Stimulated activated CD8-positive, alpha-beta memory T cell treated with anti-CD3 and anti-CD28 coated beads, Interleukin-4, amount 100 ng/mL, for 1 hour (primary cell): ENCODE measurements around the gene PAXX.
A peak's percentile ranks its signal among the peaks of the same experiment; 100 is the strongest.
"Not testable (repeated sequence)": the region's sequence is repeated elsewhere in the genome, so short reads cannot be mapped to it uniquely, and the experiment has no call there.

Experiments
- DNase-seq, 2 donors: peaks; one replicate each; pipeline ENCODE4 v3.0.0-alpha.2; 2020; ENCODE audit warnings: low read depth in 2 of 2, low spot score in 1 of 2

Gene PAXX

DNA sequence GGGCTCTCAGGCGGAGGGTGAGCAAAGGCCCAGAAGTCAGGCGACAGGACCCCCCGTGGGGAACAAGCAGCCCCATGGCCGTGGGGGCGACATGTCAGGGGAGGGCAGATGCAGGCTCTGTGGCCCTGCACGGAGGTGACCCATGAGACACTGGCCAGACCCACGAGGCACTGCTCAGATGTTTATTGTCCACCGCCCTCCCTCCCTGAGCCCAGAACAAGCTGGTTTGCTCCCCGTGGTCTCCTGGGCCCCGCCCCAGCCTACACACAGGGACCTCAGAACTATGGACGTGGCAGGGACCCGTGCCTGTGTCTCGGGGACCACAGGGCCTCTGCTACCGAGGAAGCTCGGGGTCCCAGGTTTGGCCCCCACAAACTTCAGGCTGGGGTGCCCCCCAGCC lies 37.8 kb downstream of the PAXX start:
- DNase-seq: no peak

DNA sequence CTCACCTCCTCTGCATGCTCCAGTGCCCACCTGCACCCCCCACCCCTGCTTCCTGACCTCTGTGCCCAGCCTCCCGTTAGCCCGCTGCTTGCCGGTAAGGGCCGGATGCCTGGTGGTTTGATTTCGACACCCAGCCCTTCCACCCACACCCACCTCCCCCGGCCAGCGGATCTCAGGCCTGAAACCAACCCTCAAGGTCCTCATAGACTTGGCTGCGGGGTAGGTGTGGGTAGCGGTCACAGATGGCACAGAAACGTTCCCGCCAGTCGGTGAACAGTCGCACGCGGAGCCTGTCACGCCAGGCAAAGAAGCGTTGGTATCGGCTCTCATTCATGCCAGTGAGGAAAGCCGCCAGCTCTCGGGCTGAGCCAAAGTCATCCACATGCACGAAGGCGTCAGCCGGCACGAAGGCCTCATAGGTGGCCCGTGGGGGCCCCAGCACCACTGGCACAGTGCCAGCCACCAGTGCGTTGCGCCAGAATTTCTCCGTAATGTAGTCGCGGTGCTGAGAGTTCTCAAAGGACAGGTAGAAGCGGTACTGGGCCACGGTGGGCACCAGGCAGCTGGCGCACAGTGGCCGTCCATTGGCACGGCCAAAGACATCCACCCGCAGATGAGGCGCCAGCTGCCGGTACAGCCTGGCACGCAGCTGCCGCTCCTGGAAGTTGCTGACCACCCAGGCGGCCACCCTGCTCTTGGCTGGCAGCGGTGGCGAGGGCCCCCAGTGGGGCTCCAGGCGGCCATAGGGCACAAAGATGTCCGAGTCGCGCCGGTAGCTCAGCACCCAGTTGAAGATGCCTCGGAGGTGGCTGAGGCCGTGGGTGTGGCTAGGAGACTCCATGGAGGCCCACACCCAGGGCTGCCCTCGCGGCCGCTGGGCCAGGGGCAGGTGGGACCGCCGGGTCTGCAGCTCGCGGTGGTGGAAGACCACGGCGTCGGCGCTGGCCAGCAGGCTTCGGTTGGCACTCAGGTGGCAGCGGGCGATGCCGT lies 38.6 kb downstream of the PAXX start:
- DNase-seq: no peak

DNA sequence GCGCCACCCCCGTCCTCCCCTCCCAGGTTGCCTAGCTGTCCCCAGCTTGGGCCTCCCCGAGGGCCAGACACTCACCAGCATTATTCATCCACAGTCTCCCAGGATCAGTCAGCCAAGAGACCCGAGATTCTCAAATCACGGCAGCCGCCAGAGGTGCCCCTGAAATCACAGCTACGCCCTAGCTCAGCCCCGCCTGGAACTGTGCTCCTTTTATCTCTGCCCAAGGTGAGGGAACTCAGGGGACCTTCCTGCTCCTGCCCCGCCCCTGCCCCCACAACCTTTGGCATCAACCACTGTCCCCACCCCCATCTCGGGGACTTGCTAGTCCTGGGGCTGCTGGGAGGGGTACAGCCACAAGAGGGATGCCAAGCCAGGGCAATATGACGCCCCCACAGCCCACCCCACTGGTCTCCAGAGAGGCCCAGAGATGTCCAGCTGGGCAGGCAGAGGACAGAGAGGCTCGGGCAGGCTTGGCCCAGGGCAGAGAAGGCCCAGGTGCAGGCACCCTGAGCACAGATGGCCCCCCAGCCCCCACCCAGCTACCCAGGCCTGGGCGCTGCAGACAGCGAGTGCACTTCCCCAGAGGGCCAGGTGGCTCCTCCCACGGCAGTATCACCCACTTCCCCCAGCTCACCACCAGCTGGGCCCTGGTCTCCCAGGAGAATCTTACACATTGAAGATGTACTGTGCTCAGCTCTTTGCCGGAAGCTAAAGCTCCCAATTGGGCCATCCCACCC lies 39.9 kb downstream of the PAXX start, which contains the start of gene FUT7:
FUT7 (minus strand) TSS at position 185 of the 737 bp plus-strand sequence; CDS start at position 88, 97 bp downstream.
- no peak for DNase-seq

DNA sequence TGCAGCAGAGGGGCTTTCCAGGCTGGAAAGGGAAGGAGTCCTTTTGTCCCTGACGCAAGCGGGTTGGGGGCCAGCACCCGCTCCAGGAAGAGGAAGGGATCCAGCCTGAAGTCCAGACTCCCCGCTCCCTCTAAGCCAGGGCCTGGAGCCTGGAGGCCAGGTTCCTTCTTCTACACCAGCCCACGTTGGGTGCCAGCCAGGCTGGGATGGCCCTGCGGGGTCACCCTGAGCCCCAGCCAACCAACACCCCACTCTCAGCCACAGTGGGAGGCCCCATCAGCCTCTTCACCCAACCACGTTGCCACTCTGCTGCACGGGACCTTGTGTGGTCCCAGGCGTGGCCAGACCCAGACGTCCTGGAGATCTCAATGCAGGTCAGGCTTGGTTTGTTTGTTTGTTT lies 40.6 kb downstream of the PAXX start:
- DNase-seq: no peak

DNA sequence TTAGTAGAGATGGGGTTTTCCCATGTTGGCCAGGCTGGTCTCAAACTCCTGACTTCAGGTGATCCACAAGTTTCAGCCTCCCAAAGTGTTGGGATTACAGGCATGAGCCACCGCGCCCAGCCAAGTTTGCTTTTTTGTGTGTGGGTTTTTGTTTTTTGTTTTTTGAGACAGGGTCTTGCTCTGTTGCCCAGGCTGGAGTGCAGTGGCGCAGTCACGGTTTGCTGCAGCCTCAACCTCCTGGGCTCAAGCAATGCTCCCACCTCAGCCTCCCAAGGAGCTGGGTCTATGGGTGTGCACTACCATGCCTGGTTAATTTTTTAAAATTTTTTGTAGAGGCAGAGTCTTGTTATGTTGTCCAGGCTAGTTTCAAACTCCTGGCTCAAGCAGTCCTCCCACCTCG lies 41.3 kb downstream of the PAXX start:
- not testable (repeated sequence) for DNase-seq

DNA sequence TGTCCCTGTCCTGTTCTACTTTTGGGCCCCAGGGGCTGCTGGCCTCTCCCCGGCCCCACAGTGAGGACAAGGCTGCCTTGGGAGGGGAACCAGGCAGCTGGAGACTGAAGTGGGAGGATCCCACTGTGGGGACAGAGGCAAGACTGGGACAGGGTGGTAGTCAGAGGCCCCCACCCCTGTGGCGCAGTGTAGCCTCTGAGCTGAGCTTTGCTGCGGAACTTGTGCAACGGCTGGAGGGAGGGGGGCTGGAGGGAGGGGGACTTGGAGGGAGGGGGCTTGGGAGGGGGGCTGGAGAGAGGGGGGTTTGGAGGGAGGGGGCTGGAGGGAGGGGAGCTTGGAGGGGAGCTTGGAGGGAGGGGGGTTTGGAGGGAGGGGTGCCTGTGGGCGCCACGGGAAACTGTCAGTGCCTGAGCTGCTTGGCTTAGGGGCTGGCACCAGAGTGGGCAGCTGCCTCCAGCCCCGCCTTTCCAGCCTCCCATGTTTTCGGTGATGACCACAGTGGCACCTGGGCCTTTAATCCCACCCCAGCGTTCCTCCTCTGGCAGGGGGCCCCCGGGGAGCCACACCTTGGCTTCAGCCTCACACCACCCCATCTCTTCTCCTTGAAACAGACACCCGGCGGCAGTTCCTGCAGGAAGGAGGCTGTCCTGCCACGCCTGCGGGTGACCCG lies 42.0 kb downstream of the PAXX start:
- DNase-seq: no peak

DNA sequence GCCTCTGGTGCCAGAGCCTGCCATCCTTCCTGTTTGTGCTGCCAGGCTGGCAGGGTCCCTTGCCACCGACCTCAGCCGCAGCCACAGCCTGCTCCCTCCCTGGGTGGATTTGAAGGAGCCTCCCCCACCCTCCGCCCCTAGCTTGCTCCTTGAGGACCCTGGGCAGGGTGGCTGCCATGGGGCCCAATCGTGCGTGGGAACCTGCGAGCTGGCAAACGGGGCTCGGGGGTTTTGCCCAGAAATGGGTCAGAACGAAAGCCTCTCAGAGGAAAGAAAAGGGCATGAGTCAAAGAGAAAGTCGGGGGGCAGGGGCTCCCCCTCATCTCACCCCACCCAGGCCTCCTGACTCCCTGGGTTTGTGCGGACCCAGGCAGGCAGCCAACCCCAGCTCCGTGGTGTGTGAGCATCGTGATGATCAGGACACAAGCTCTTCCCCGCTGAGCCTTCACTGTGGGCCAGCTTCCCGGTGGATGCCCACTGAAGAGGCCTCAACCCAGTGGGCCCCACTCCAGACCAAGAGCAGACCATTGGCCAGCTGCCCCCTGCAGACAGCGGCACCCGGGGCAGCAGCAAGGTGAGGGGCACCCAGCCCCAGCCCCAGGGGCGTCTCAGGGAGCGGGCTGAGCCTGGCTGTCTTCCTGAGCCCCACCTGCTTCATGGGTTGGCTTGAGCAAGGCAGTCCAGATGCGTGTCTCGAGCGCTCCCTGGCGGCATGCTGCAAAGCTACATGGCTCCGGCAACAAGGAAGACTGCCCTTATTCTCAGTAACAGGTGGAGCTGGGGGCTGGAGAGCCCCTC lies 42.7 kb downstream of the PAXX start:
- DNase-seq: peak; percentile 74 to 76

DNA sequence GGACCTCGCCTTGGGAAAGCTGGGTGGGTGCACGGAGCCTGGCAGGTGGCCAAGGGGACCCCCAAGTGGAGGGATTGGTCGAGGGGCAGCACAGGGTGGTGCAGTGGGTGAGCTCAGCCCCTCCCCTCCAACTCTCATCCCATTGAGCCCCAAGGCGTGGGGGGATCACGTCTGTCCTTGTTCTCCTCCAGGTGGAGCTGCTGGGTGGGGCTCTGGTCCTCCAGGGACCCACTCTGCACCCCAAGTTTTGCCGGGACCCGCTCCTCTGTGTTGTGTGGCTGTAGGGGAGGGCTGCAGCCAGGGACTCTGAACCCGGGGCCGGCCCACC lies 43.2 kb downstream of the PAXX start:
- DNase-seq: no peak

DNA sequence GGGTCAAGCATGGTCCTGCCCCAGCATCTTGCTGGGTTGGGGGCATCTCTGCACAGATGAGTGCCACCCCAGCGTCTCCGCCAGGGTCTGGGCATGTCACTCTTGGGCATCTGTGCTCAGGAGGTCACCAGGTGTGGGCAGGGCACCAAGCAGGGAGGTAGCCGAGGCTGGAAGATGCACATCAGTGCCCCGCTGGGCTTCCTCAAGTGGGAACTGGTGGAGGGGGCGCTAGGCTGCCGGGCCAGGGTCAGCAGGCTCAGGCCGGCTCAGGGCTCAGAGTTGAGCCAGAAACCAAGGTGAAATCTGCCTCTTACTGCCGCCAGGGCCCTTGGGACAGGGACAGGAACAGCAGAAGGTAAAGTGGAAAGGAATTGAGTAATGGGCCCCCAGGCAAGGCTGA lies 43.7 kb downstream of the PAXX start:
- DNase-seq: no peak

DNA sequence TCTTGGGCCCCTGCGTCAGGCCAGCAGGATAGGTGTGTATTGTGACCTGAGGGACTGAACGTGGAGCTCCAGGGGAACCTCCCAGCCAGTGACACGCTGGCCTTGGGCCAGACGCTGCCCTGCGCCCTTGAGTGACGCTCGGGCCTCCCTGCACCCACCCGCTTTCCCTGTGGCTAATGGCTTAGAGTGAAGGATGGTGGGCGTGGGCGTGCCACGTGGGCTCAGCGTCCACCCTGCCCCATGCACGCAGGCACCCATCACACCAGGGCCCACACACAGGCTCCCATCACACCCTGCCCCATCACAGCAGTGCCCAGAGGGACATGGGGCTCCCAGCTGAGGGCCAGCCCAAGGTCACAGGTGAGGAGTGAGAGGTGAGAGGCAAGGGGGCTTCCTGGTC lies 44.8 kb downstream of the PAXX start:
- DNase-seq: no peak

DNA sequence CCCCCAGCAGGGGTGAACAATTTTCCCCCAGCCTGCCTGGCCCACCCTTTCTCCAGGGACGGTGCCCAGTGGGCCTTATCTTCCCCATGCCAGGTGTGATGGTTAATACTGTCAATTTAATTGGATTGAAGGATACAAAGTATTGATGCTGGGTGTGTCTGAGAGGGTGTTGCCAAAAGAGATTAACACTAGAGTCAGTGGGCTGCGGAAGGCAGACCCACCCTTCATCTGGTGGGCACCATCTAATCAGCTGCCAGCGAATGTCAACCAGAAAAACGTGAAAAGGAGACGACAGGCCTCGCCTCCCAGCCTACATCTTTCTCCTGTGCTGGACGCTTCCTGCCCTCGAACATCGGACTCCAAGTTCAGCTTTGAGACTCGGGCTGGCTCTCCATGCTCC lies 45.3 kb downstream of the PAXX start:
- no peak for DNase-seq

DNA sequence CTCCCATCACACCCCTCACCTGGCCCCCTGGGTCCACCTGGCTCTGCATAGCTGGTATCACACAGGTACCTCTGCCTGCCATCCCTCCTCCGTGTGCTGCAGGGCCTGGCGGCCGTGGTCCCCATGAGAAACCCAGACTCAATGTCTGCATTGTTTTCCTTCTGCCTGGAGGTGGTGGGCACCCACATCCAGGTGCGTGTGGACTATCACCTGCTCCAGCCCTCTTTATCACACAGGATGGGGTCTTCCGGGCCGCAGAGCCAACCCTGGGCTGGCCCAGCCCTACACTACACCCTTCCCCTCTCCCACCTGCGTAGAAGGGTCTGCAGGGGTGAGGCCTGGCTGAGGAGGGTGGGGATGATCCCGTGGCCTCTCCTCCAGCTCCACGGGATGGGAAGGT lies 46.7 kb downstream of the PAXX start:
- DNase-seq: no peak

DNA sequence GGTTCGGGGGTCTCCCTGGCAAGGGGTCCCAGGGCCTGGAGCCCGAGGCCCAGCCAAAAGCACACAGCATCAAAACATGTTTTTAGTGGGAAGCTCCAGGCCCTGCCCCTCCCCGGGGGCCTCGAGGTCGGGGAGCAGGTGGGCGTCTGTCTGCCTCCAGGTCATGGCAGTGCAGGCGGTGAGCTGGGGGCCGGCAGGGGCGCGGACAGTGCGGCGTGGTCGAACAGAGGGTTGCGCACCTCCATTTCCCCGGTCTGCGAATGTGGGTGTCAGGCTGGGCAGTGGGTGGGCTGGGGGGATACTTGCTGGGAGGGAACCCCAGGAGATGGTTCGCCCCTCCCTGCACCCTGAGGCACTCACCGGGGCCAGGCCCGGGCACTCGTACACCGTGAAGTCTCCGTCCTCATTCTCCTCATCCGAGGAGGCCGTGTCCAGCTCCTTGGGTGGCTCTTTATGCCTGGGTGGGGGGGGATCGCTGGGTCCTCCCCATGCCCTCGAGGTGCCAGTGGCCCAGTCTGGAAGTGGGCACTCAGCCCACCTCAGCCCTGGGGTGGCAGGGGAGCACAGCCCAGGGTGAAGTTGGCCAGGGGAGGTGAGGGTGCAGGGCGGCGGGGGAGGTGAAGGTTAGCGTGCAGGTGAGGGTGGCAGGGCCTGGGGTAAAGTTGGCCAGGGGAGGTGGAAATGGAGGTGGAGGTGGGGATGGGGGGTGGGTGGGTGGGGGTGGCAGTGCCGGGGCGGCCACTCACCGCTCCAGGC lies 47.6 kb downstream of the PAXX start:
- DNase-seq: no peak

DNA sequence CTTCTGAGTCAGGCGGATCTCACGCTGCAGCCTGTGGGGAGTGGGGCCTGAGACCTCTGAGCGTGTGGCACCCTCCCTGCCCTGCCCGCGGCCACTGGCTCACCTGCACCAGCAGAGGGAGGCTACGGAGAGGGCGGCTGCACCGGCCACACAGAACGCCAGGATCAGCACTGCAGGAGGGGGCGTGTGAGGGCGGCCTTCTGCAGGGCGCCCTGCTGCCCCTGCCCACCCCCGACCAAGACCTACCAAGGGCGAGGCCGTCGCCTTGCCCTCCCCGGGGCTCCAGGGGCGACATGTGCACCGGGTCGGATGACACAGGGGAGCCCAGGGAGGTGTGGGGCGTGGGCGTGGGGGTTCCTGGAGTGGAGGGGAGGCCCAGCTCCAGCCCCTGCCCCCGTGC lies 48.3 kb downstream of the PAXX start:
- no peak for DNase-seq

DNA sequence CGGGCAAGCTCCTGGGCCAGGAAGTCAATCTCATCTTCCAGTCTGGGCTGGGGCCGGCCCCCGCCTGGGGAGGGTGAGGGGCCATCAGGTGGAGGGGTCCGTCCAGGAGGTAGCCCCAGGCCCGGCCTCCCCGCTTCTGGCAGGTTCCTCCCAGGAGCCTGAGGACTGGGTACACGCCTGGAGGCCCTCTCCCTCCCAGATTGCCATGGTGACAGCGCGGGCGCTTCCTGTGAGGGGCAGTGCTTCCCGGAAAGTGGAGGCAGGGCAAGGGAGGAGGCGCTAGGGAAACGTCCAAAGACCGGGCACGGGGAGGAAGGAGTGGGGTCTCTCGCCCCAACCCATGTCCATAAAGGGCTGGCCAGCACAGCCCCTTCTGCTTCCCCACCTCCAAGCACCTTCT lies 48.9 kb downstream of the PAXX start:
- no peak for DNase-seq

DNA sequence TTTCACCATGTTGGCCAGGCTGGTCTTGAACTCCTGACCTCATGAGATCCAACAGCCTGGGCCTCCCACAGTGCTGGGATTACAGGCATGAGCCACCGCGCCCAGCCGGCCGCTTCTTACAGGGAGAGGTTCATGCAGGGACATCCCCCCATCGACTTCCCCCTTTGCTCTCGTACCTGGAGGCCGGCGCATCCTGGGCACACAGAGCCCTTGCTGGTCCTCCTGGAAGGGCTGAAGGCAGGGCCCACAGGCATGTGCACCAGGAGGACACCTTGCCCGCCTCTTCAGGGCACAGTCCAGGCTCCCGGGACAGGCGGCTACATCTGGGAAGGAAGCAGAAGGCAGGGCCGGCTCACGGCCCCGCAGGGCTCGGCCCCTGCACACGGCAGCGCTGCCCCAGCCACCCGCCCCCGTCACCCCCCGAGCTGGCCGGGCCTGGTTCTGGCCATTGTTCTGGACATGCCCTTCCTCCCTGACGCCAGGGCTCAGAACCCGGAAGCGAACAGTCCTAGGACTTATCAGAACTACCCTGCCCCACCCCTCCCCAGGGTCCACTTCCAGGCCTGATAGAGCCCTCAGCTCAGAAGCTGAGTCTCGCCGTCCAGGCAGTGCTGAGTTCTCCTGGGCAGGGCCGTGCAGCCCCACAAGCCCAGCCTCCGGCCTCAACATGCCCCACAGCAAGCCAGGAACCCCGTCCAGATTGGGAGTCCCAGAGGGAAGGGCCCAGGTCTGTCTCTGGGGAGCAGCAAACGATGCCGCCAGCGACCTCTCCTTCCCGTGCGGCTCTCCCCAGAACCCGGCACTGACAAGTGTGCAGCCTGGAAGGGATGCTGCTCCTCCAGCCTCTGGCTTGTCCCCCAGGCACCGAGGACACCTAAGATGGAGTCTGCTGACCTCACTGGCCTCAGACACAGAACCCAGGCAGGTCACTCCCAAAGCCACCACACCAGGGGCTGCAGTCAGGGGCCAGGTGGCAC lies 50.8 kb downstream of the PAXX start:
- no peak for DNase-seq
